HG03175 (cell line): ENCODE results near the gene MACROD2.

Source experiments
- ATAC-seq: cut with Tn5 transposase; IDR thresholded peaks from one replicate; pipeline ENCODE4 v1.9.1; 2021; ENCODE audit warnings: mild to moderate bottlenecking, moderate library complexity; ENCODE audit not compliant: unreplicated experiment

Gene MACROD2

GRCh38 chr20:15061955-15062354 is 1066.6 kb downstream of the MACROD2 start:
- no peak for ATAC-seq

GRCh38 chr20:15063081-15063480 is 1067.8 kb downstream of the MACROD2 start:
- no peak for ATAC-seq

- no peak for ATAC-seq
These were observed 1069.4 kb downstream of the MACROD2 start for GRCh38 chr20:15064741-15065140.

DNA sequence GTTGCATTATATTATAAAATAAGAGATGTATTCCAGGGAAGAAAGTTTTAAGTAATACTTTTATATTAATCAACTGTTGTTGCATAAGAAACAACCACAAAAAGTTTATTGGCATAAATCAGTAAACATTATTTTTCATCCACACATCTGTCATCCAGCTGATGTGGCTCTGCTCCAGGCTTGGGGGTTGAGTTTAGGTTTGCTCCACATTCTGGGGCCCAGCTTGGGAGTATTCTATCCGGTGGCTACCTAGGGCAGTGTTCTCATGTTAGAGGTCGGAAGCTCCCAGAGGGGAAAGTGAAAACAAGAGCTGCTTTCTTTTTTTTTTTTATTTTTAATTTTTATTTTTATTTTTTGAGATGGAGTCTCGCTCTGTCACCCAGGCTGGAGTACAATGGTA is 1070.5 kb downstream of the MACROD2 start:
- ATAC-seq: no peak

DNA sequence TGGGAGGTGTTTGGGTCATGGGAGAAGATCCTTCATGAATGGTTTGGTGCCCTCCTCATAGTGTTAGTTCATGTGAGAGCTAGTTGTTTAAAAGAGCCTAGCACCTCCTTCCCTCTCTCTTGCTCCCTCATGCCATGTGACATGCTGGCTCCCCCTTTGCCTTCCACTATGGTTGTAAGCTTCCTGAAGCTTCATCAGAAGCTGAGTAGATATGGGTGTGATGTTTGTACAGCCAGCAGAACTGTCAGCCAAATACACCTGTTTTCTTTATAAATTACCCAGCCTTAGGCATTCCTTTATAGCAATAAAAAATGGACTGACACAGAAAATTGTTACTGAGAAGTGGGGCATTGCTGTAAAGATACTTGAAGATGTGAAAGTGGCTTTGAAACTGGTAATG is 1073.2 kb downstream of the MACROD2 start:
- ATAC-seq: no peak

GRCh38 chr20:15069355-15069754 is 1074.0 kb downstream of the MACROD2 start:
- no peak for ATAC-seq

- no peak for ATAC-seq
These were observed 1075.9 kb downstream of the MACROD2 start for GRCh38 chr20:15071085-15071808.

DNA sequence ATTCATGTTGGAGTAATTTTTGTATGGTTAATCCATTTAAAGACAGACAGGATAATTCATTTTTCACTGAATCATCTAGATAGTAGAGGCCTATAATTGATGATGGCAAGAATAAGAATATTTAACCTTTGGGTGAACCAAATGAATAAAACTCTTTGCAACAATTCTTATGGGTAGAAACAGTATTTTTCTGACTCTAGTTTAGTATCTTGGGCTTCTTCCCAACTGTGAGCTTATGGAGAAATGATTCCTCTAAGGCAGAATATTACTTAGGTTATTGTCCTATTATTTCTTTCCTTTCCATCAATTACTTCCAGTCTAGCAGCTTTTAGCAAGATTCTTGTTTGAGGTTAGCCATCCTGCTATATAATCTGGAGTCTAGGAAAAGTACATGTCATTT is 1077.0 kb downstream of the MACROD2 start:
- no peak for ATAC-seq

DNA sequence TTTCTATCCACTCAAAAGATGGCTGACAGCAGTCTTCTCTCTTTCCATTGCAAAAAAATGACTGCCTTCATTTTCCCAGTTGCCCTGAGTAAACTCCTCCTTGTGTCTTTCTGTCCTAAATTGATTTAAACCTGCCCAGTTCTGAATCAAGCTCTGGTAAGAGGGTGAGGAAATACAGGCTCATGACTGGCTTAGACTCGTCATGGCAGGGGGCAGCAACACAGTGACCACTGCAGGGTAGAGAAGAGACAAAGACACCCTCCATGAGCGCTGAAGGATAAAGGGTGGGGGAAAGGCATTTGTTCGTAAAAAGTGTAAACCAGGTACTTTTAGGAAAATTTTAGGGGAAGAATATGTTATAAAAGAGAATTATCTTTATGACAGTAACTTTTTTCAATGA is 1080.3 kb downstream of the MACROD2 start:
- ATAC-seq: no peak

GRCh38 chr20:15076785-15077184 is 1081.5 kb downstream of the MACROD2 start:
- ATAC-seq: no peak

GRCh38 chr20:15077733-15078250 is 1082.5 kb downstream of the MACROD2 start:
- ATAC-seq: no peak

GRCh38 chr20:15079594-15080340 is 1084.5 kb downstream of the MACROD2 start:
- no peak for ATAC-seq

- ATAC-seq: no peak
These were observed 1085.9 kb downstream of the MACROD2 start for GRCh38 chr20:15081261-15081660.

GRCh38 chr20:15091421-15092037 is 1096.2 kb downstream of the MACROD2 start:
- ATAC-seq: no peak

GRCh38 chr20:15098351-15098750 is 1103.0 kb downstream of the MACROD2 start:
- no peak for ATAC-seq

- ATAC-seq: no peak
These were observed 1103.8 kb downstream of the MACROD2 start for GRCh38 chr20:15099130-15099529.

- ATAC-seq: no peak
These were observed 1105.3 kb downstream of the MACROD2 start for GRCh38 chr20:15100506-15101160.

DNA sequence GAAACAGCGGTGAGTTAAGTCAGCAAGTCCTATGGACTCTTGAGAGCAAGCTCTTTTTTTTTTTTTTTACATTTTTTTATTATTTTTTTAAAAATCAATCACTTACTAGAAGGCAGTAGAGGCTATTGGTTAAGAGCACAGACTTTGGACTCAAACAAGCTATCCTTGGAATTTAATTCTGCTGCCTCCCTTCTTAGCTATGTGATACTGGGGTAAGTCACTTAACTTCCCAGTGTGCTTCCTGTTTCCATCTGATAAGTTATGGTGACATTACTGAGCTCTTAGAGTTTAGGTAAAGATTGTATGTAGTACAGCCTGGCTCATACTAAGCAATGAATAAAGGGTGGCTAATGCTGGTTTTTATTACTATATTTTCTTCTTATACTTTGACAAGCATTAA is 1112.6 kb downstream of the MACROD2 start:
- ATAC-seq: no peak

GRCh38 chr20:15109494-15109893 is 1114.2 kb downstream of the MACROD2 start:
- no peak for ATAC-seq

- no peak for ATAC-seq
These were observed 1116.3 kb downstream of the MACROD2 start for GRCh38 chr20:15111654-15112053.

DNA sequence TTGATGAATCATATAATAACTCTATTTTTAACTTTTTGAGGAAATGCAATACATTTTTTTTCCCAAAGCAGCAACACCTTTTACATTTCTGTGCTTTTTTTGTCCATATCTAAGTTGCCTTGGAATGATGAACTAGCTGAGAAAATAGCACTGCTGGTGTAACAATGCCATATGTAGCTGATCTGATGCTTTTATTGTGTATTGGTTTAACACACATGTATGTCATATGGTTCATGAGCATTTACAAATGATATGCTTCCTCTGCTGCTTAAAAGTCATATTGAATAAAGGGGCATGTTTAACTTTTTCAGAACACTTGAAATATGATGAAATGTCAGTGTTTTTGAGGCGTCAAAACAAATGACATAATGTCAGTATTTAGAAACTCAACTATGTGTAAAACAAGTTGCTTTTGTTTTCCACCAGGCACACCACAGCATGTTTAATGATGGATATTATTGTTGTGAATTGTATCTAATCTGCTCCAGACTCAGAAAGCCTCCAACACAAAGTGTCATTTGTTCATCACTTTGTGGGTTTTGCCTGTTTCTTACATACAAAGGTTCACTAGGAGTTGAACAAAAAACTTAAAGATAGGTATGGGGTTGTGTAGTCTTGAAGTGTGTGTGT is 1117.9 kb downstream of the MACROD2 start:
- ATAC-seq: no peak
